HG03457 (cell line): ENCODE results near the gene HNRNPAB.
"Not testable (repeated sequence)": the region's sequence is repeated elsewhere in the genome, so short reads cannot be mapped to it uniquely, and the experiment has no call there.

ENCODE experiments used
- ATAC-seq: cut with Tn5 transposase; IDR thresholded peaks from one replicate; pipeline ENCODE4 v1.9.1; 2021; ENCODE audit warnings: moderate number of reproducible peaks; ENCODE audit not compliant: unreplicated experiment

The HNRNPAB gene

DNA sequence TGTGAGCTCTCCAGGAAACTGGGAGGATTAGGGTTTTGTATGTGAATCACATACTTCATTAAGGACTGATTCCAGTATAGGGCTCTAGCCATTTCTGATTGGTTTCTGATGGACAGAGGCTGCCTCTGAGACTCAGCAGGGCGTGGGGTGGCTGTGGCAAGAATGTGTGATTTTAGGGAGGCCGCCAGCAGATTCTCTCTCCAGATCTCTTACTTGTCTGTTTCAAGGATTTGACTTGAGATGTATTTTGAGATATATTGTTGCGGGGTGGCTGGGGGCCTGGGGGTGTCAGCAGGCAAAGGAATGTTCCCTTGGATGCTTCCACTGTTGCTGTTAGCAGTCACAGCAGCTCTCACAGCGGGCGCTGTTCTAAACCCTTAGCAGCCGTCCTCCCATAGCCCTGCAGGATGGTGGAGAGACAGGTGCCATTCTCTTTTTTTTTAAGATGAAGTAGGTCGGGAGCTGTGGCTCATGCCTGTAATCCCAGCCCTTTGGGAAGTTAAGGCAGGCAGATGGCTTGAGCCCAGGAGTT, 8.0 kb upstream of the HNRNPAB start:
- no peak for ATAC-seq

DNA sequence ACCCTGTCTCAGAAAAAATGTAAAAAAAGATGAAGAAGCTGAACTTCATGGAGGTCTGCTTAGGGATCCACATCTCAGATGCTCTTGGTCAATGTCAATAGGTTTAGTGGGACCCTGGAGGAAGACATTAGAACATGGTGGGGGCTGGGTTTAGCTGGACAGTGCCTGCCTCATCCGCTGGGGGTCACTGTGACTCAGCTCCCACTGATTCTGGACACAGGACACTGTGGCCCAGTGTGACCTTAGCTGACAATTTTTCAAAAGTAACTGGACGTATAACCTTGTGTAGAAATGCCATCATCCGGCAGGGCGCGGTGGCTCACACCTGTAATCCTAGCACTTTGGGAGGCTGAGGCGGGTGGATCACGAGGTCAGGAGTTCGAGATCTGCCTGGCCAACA, 7.3 kb upstream of the HNRNPAB start:
- no peak for ATAC-seq

DNA sequence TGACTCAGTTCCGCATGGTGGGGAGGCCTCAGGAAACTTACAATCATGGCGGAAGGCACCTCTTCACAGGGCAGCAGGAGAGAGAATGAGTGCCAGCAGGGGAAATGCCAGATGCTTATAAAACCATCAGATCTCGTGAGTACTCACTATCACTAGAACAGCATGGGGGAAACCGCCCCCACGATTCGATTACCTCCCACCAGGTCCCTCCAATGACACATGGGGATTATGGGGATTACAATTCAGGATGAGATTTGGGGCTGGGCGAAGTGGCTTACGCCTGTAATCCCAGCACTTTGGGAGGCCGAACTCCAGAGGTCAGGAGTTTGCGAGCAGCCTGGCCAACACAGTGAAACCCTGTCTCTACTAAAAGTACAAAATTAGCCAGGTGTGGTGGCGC, 6.2 kb upstream of the HNRNPAB start:
- not testable (repeated sequence) for ATAC-seq

DNA sequence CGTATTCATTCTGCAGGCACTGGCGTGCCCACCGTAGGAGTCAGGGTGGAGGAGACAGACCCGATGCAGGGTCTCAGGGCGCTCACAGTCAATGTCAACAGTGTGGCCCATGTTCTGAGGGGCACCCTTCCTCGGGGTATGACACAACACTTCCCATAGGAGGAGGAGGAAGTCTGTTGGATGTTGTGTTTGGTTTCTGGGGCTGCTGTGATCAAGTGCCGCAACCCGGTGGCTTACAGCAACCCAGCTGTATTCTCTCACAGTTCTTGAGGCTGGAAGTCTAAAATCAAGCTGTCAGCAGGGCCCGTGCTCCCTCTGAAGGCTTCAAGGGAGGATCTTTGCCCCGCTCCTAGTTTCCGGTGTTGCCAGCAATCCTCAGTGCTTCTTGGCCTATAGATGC, 5.6 kb upstream of the HNRNPAB start:
- no peak for ATAC-seq

DNA sequence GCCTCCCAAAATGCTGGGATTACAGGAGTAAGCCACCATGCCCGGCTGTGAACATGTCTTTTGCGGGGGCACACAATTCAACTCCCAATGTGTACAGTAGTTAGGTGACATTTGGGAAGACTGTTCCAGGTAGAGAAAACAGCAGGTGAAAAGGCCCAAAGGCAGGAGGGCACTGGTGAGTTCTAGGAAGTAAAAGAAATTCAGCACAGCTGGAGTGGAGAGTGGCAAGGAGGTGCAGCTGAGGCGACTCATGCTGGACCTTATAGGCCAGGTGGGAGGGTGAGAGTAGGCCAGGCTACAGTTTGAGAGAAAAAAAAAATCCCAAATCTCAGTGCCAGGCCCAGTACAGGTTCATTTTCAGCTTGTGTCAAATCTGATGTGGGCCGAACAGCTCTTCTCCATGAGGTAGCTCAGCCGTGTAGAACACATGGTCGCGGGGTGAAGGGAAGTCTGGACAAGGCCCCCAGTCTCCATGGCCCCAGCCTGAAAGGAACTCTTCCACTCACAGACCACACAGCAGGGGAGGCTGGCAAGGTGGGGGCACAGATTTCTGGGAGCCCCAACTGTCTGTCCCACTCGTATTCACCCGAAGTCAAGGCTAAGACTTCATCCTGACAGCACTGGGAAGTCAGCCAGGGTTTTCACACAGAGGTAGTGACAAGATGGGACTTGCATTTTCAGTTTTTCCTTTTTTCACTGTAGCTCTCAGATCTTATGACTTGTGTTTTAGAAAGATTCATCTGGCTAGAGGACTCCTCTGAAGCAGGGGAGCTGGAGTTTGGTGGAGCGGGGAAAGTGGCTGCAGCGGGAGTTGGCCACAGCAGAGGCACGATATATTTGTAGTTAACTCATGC, 4.5 kb upstream of the HNRNPAB start:
- ATAC-seq: no peak

DNA sequence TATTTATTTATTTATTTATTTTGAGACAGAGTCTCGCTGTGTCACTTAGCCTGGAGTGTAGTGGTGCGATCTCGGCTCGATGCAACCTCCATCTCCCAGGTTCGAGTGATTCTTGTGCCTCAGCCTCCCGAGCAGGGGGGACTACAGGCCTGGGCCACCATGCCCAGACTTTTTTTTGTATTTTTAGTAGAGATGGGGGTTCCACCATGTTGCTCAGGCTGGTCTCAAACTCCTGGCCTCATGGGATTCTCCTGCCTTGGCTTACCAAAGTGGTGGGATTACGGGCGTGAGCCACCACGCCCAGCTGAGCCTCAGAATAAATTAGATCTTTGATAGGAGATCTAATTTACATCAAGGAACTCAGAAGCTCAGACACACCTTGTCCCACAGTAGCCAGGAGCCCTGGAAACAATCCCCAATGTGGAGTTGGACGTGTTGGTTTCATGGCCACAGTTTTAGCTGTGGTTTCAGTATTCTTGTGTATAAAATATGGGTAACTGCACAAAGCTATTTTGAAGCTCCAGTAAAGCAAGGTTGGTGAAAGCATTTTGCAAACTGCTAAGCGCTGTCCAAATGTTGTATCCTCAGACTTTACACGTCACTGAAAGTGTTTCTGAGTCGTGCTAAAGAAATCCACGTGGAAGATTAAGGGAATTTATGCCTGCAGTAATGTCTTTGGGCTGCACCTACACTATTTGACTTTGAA, 3.0 kb upstream of the HNRNPAB start:
- ATAC-seq: no peak

DNA sequence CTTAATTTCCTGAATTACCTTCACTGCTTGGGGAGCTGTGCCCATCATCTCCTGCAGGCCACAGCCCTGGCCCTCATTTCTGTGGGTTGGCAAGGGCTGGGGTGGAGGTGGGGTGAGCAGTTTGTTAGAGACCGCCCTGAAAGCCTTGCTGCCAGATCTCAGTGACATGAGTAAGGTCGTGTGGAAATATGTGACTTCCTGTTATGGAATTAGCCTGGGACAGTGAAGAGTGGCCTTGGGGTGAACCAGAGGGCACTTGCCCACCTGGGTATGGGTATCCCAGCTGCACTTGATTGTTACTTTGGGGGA, 2.5 kb upstream of the HNRNPAB start:
- no peak for ATAC-seq

DNA sequence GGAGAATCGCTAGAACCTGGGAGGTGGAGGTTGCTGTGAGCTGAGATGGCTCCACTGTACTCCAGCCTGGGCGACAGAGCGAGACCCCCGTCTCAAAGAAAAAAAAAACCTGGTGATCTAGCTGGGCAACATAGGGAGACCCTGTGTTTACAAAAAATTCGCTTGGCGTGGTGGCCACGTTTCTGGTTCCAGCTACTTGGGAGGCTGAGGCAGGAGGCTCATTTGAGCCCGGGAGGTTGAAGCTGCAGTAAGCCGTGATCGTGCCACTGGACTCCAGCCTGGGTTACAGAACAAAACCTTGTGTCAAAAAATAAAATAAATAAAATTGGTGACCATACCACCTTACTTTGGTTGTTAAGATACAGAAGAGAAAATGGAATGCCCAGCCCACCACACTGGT, 1.8 kb upstream of the HNRNPAB start:
- no peak for ATAC-seq

DNA sequence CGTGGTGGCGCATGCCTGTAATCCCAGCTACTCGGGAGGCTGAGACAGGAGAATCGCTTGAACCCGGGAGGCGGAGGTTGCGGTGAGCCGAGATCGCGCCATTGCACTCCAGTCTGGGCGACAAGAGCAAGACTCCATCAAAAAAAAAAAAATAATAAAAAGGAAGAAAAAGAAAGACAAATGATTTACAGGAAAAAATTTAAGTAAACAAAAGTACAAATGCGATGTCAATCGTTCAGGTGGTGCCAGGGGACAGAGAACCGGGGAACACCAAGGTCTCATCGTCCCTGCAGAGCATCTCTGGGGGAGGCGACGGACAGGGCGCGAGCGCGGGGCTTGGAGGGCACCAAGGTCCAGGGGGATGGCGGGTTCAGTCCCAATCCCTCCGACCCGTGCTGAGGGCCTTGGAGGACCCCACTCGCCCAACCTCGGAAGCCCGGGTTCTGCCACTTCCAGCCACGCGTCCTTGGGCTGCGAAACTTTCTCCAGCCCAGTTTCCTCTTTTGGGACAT, 607 bp upstream of the HNRNPAB start:
- ATAC-seq: peak; percentile 5

DNA sequence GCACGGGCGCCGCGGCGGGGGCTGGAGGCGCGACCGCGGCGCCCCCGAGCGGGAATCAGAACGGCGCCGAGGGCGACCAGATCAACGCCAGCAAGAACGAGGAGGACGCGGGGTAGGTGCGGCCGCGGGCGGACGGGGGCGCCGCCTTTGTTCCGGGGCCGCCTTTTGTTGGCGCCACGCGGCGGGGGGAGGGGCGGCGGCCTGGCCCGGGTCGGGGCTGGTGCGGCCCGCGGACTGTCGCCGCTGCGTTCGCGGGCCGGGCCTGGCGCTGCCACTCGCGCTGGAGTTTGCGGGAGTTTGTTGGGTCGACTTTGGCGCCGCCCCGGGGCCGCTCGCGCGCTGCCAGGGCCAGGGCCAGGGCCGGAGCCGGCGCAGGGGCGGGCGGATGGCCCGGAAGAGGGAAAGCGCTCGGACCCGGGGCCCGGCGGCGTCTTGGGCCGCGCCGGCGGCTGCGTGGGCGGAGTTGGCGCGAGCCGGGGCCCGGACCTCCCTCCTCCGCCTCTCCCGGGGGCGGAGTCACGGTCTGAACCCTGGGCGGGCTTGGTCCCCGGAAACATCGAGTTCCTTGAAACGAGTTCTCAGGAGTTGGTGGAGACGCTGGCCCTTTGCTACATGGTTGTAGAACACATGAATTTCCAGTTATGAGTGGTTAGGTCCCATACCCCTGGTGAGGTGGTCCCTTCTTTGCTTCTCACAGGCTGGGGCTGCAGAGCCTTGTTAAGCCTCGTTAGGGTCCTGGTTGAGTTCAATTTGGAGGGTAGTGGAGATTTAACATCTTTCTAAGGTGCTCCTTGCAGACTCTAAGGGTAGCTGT, 809 bp downstream of the HNRNPAB start:
- ATAC-seq: peak; percentile 39

DNA sequence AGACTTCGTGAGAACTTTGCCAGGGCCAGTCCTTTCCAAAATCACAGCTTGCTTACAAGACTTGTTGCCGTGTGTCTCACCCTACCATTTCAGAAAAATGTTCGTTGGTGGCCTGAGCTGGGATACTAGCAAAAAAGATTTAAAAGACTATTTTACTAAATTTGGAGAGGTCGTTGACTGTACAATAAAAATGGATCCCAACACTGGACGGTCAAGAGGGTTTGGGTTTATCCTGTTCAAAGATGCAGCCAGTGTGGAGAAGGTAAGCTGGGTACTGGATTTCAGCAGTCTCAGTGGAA, 1.4 kb downstream of the HNRNPAB start:
- ATAC-seq: no peak

DNA sequence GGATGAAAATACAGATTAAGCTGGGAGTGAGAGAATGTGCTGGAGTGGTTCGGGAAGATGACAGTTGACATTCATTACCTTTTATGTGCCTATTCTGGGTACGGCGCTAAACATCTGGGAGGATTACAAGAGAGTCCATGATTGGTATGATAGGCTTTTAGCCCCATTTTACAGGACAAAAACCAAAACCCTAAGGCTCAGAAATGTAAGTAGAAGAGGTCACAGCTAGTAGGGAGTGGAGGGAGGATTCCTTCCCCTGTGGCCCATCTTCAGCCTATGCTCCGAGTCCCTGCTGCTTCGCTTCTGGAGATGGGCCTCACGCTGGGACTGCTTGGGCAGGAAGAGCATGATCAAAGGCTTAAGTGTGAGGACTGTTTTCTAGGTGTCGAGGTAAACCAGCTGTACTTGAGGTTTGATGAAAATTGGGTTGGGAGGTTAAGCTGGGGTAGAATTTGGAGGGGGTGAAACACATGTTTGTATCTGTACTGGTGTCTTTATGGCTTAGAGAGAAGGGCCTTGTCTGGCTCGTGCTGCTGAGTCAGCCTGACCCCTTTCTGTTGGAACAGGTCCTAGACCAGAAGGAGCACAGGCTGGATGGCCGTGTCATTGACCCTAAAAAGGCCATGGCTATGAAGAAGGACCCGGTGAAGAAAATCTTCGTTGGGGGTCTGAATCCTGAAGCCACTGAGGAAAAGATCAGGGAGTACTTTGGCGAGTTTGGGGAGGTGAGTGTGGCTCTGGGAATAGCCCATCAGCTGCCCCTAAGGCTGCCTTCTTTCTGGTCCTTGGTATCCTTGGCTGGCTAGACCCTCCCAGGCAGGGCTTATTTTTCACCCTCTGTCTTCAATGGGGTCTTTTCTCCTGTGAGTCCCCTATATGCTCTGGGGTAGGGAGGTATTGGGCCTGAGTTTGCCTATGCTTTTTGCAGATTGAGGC, 2.1 kb downstream of the HNRNPAB start:
- no peak for ATAC-seq

DNA sequence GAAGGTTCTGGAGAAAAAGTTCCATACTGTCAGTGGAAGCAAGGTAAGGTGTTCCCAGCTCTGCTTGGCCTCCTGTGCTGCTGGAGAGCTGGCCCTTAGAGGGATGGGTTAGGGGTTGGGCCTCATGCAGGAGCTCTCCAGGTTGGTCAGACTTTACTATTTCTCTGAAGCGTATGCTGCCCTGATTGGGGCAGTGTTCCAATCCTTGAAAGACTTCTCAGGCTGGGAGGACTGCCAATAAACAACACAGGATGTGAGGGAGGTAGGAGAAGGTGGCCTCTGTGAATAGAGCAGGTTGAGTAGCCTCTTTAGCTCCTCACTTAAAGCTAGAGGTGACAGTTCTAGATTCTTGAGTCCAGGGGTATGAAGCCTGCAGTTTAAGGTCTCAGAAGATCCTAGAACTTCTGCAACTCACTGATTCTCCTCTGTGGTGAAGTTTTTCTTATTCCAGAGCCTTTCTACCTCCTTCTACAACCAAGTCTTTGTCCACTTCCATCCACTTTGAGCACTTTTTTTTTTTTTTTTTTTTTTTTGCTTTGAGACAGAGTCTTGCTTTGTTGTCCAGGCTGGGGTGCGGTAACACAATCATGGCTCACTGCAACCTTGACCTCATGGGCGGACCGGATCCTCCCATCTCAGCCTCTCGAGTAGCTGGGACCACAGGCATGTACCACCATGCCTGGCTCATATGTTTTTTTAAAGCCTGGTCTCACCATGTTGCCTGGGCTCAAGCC, 3.0 kb downstream of the HNRNPAB start:
- ATAC-seq: no peak

DNA sequence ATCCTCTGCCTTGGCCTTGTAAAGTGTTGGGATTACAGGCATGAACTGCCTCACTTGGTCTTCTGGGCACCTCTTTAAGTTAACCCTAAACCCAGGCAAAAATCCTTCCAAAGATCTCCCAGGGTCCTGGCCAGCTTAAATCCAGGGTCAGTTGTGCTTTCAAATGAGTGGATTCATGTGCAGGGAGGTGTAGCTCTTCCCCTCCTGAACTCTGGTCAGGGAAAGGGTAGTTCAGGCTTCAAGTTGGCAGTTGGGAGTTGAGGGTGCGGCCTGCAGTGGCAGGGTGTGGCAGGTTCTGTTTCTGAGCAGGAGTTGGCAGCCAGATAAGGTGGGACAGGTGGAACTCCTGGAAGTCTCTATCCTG, 3.6 kb downstream of the HNRNPAB start:
- ATAC-seq: no peak

DNA sequence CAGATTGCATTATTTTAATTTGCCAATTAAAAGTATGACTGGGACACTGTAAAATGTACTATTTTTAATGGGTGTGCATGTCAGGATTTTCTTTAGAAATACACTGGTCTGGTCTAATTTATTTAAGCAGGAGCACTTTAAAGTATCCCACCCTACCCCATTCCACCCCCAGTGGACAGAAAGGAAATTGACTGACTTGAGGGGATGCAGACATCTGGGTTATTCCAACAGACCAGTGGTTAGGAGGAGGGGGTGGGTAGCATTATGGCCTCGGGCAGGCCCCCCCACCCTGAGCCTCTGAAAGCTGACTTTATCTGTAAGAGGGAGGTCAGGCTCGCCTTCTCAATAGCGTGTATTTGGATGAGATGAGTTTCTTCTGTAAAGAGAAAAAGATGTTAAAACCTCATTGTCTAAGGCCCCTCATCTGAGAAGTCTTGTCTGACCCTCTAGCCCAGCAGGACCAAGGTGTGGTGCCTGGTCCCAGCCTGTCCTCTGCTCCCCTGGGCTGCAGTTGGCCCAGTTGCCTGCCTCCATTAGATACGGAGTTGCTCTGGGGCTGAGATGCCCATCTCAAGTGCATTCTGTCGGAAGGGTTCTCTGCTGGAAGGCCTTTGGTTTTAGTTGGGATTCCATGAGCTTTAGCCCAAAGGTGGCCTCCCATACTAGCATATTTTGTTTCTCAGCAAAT, 4.4 kb downstream of the HNRNPAB start:
- no peak for ATAC-seq

DNA sequence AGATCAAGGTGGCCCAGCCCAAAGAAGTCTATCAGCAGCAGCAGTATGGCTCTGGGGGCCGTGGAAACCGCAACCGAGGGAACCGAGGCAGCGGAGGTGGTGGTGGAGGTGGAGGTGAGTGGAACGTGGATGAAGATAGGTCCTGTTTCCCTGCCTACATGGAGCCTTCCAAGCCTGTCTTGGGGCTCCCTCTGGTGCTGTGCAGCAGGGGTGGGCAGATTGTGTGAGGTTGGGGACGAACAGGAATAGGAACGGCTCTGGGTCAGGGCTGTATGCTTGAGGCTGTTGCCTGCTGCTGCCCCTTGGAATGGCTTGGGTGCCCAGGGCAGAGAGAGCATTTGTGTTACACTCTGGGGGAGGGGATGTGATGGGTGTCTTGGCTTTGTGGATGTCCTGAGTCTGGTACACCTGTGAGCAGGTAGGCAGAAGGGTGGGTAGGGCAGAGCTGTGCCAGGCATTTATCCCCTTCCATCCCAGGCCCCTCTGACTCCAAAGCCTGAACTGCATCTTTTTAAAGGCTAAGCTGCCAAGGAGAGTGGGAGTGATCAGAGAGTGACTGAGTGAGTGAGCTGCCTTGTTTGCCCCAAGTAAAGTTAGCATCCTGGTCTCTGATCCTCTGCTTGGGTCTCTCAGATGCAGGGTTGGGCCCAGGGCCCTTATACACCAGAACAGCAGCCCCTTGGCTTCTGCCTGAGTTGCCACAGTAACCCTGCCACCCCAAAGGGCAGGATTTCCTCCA, 5.2 kb downstream of the HNRNPAB start:
- ATAC-seq: no peak

DNA sequence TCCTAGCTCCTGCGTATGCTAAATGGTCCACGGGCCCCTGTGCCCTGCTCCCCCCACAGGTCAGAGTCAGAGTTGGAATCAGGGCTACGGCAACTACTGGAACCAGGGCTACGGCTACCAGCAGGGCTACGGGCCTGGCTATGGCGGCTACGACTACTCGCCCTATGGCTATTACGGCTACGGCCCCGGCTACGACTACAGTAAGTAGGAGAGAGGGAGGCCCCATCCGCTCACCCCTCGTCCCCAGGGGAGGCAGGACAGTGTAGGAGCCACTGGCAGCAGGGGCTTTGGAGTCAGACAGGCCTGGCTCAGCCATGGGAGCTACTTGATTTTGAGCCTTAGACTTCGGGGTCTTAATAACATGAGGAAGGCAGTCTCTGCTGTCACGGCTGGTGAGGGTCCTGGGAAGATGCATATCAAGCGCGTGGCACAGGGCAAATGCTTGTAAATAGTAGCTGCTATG, 5.8 kb downstream of the HNRNPAB start:
- no peak for ATAC-seq

DNA sequence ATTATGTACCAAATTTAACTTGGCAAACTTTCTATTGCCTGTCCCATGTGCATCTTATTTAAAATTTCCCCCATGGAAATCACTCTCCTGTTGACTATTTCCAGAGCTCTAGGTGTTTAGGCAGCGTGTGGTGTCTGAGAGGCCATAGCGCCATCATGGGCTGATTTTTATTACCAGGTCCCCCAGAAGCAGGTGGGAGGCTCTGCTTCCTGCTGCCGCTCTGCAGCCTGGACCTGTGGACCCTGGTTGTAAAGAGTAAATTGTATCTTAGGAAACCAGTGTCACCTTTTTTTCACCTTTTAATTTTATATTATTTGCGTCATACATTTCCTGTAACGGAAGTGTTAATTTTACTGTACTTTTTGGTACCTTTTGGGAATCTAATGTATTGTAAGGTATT, 6.4 kb downstream of the HNRNPAB start:
- ATAC-seq: no peak
